ENCODE results near the gene CAPZB. TPM values are rescaled to one million over a fixed set of nuclear protein-coding genes. Genes with fewer than 3 reads are reported as not detected.

The CAPZB gene
- total RNA-seq, 2 donors from 2014 or later, result 404 to 419 TPM

DNA sequence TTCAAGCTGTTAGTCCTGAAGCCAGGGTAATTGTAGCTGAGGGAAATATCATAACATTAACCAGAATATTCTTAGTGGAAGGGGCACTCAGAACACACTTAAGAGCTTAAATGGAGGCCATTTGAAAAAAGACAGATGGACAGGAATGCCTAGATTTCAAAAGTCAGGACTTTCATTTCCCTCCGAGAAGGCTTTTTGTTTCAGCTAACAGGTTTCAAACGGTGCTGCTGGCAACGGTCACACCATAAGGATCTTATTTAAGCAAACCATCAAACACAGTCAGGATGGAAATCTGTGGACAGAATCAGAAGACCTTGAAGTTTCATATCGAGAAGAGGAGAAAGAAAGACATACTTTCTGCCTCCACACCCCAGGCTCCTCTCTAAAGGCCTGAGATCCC, 103.1 kb downstream of the CAPZB start:
- H3K9me3 Mint-ChIP-seq, result no peaks in the 10 kb centered on the region
- DNase-seq (ENCODE audit: low spot score in 2 of 2), result no peak
- ATAC-seq, result no peak
- H3K27ac Mint-ChIP-seq, result peak overlapping the region in 1 of 2 donors; percentile 81
- peaks cover 7 to 11% of the 10 kb centered on the region in 2 donors for H3K36me3 Mint-ChIP-seq

DNA sequence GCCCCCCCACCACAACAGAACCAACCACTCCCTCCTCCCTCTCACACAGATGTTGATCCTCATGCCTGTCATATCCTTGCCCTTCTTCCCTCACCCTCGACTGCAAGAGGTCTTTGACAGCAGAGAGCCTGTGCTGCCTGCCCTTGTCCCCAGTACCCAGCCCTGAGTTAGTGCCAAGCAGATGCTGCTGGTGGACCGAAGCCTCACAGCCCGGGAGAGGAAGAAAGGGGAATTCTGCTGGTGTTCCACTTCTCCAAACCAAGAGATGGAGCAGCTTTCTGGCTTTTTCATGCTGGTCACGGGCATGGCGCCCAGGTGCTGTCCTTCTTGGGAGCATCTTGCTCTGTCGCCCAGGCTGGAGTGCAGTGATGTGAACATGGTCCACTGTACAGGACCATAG, 104.1 kb downstream of the CAPZB start:
- H3K27ac Mint-ChIP-seq, result no peak overlapping the region
- ATAC-seq, result no peak
- peaks cover 11 to 19% of the 10 kb centered on the region in 2 donors for H3K36me3 Mint-ChIP-seq
- H3K9me3 Mint-ChIP-seq, result no peaks in the 10 kb centered on the region
- DNase-seq (ENCODE audit: low spot score in 2 of 2), result no peak

DNA sequence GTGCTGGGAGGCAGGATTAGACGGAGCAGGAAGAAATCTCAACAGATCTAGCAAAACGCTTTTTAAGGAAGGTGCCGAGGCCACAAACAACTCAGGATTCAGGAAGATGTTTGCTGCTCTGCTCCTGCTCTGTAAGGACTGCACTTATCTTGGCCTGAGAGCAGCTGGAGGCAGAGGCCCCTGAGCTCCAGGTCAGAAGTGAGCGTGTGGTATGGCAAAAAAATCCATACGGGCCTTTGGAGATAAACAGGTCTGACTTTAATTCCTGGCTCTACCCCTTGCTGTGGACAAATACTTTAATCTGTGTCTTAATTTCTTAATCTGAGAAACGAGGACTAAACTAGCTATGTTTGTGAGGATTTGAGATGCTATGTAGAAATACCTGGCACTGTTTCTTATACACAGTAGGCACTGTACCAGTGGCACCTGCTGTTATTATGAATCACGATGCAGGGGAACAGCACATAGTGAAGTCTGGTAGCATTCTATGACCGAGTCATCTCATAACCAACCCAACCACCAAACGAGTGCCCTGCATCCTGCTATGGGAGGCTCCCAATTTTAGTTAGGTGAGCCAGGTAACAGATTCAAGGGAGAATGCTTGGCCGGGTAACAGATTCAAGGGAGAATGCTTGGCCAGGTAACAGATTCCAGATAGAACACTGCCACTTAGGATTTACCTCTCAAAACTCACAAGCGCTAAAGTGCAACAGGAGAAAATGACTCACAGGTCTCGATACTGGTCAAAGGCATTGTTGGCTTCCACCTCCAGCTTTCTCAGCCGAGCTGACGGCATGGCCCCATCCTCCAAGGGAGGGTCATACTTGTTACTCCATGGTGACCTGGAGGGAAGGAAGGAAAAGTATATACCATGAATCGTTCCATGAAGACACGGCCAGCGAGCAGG, 107.3 kb downstream of the CAPZB start:
- H3K27ac Mint-ChIP-seq, result peak overlapping the region; percentile 75 to 85
- peaks cover 11 to 19% of the 10 kb centered on the region in 2 donors for H3K36me3 Mint-ChIP-seq
- DNase-seq (ENCODE audit: low spot score in 2 of 2) (no peak), ATAC-seq (peak; percentile 81 to 86)
- no peaks in the 10 kb centered on the region for H3K9me3 Mint-ChIP-seq

DNA sequence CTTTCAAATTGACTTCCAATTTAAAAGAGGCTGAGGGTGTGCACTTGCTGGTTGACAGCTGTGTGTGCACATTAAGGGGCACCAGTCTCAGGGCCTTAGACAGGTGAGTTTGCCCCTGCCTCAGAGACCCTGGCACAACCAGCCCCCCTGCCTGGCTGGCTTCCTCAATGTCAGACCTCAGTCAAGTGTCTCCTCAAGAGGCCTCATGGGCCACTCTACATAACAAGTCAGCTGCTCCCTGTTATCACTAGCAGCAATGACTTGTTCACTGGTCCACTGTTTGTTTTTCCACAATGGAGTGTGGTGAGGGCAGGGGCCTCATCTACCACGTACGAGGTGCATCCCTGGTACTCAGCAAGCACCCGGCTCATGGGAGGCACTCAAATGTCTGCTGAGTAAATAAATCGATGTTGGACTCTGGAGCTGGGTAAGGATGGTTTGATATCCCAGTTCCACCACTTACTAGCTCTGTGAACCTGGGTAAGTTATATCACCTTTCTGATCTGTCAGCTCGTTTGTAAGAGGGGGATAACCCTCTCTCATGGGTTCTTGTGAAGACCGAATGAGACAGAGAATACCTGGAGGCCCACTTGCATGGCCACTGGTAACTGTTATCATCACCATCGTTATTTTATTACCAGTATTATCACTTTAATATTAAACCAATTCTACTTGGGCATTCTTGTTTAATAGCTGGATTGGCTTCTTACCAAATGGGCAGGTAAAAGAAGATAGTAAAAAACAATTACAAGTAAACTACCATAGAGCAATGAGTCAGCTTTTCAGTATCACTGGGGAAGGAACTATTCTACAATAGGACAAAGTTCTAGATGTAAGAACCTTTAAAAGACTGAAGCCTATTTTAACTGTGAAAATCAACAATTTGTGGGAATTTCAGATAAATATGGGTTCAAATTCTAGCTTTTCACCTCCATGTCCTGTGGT, 108.6 kb downstream of the CAPZB start:
- H3K36me3 Mint-ChIP-seq, result peaks cover 11 to 19% of the 10 kb centered on the region in 2 donors
- ATAC-seq (no peak), DNase-seq (ENCODE audit: low spot score in 2 of 2) (no peak)
- peak overlapping the region; percentile 60 to 63 for H3K27ac Mint-ChIP-seq
- H3K9me3 Mint-ChIP-seq, result no peaks in the 10 kb centered on the region

DNA sequence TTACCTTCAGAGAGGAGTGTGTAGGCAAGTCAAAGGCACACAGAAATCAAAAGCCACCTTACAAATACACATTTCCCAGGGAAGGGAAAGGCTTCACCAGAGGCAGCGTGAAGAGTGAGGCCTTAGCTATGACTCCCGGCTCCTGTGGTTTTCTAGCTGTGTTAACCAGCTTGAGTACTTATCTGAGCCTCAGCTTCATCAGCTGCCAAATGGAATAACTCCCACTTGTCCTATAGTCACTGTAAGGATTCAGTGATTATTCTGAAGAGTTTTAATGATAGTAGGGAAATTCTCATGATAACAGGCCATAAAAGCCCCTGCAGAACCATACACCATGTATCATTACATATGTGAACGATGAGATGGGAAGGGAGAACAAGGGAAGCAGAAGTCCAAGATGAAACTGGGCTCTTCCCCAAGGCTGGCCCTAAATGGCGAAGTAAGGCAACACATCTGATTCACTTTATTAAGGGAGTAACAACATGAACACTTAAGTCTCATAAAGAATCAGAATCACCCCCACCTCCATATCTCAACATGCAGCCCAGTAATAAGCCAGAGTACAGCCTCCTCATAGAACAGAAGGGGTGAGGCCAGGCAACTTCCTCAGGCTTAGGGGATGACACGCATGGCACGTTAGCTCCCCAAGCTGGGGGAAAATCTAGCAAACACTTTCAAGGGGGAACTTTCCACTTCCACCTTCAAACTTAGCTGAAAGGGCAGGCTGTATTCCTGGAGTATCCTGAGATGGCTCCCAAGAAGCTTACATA, 109.5 kb downstream of the CAPZB start:
- H3K9me3 Mint-ChIP-seq, result no peaks in the 10 kb centered on the region
- H3K27ac Mint-ChIP-seq, result peak overlapping the region in 1 of 2 donors; percentile 63
- DNase-seq (ENCODE audit: low spot score in 2 of 2), result no peak
- H3K36me3 Mint-ChIP-seq, result peaks cover 11 to 19% of the 10 kb centered on the region in 2 donors
- no peak for ATAC-seq

DNA sequence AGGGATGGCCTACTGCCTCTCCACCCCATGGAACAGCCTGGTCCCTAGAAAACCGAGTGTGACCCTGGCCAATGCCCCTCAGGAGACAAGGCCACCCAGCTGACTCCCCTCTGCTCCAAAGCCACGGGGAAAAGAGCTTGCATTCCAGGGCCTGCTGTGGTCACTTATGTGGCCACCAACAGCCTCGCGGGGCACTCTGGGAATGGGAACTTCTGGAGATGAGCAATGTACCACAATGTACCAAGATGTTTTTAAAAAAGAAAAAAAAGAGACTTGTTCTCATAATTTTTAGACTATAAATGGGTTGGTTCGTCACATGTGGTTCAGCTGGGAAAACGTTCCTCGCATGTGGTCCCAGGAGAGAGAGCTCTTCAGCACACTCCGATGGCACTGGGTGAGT, 110.4 kb downstream of the CAPZB start:
- peak overlapping the region in 1 of 2 donors; percentile 67 for H3K27ac Mint-ChIP-seq
- H3K9me3 Mint-ChIP-seq, result no peaks in the 10 kb centered on the region
- ATAC-seq, result no peak
- peaks cover 11 to 19% of the 10 kb centered on the region in 2 donors for H3K36me3 Mint-ChIP-seq
- no peak for DNase-seq (ENCODE audit: low spot score in 2 of 2)

DNA sequence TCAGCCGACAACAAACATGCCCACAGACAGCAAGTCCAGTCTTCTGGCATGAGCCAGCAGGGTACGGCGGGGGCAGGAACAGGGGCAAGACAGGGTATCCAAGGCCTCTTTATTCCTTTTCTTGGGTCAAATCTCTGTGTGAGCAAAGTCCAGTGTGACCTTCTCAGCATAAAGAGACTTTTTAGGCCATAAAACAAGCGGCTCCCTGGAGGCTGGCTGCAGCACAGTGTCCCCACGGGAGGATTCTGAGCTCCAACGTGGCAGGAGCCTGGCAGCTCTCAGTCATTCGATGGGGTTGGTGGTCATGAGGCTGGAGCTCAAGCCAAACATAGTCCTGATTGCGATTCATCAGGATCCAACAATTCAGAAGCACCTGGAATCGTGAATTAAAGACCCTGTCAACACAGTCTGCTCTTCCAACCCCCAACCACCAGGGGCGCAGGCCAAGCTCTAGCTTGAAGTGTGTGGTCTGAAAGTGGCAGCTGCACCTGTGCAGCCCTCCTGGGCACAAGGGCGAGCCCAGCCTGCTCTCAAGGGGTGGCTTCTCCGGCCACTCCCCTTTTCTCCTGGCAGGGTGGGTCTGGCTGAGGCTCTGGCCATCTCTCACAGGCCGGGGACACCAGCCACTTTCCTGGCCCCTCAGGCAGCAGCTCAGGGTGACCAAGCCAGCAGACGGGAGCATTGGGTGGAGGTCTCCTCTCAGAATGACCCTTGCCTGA, 111.1 kb downstream of the CAPZB start:
- Mint-ChIP-seq H3K36me3 (peaks cover 11 to 19% of the 10 kb centered on the region in 2 donors), H3K9me3 (no peaks in the 10 kb centered on the region), H3K27ac (peak overlapping the region; percentile 67 to 68)
- no peak for ATAC-seq
- DNase-seq (ENCODE audit: low spot score in 2 of 2), result no peak

DNA sequence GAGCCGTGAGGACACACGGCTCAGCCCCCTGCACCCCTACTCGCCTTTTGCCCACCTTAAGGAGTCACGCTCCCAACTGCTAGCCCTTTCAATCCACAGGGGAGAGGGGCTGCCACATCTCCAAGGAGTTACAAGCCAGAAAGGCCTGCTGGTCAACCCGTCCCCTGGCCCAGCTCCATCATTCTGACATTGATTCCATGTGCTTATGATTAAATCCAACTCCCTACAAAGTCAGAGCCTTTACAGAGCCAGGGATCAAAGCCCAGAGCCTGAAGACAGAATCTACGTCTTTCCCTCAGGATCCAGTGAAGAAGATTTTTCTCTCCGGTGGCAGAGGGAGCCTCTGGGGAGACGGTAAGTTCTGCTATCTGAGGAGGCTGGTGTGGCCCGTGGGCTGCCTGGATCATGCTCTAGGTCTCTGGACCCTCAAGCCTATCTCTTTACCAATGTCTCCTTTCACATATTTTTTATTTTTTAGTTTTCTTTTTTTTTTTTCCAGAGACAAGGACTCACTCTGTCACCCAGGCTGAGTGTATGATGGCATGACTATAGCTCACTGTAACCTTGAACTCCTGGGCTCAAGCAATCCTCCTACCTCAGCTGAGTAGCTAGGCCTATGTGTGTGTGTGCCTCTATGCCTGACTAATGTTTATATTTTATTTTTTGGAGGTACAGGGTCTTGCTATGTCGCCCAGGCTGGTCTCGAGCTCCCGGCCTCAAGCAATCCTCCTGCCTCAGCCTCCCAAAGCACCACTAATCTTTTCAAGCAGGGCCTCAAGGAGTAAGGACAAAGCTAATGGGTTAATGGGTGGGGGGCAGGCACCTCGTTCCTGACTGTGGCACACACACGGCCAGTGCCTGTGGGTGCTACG, 111.9 kb downstream of the CAPZB start:
- H3K9me3 Mint-ChIP-seq, result no peaks in the 10 kb centered on the region
- H3K27ac Mint-ChIP-seq, result peak overlapping the region; percentile 57 to 68
- DNase-seq (ENCODE audit: low spot score in 2 of 2) (no peak), ATAC-seq (no peak)
- peaks cover 11 to 18% of the 10 kb centered on the region in 2 donors for H3K36me3 Mint-ChIP-seq

DNA sequence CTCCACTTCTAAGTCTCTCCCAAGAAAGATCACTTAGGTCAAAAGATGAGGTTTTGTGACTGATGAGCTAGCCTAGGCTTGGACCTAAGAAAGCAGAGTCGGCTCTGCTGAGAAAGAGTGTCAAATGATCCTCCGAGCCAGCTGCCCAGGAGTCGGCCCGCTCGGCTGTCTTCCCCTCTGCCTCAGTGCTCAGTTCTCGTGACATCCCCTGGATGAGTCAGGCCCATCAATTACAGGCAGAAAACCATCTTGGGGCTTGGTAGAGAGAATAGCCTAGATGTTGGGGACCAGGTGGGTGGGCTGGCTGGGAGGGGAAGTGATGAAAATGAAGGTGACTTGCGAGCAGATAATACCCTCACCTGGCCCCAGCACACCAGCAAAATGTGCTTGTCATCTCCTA, 112.7 kb downstream of the CAPZB start:
- peak overlapping the region; percentile 35 to 36 for H3K27ac Mint-ChIP-seq
- no peak for ATAC-seq

DNA sequence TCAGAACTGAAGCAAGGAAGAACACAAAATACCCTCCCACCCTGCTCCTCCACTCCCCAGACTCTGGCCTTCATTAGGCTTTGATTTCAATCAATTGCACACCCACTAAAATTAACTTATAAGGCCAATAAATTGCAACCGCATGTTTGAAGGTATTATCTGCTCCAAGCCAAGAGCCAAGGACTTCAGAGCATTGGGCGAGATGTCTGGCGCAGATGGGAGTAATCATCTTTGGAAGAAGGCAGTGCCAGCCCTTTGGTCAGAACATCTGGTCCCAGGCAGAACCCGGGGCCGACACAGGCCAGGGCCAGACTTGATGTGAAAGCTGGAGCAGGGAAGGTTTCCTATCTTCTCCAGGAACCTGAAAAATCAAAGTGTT, 113.2 kb downstream of the CAPZB start:
- DNase-seq (ENCODE audit: low spot score in 2 of 2) (no peak), ATAC-seq (no peak)
- Mint-ChIP-seq H3K27ac (peak overlapping the region; percentile 35 to 36), H3K9me3 (no peaks in the 10 kb centered on the region), H3K36me3 (peaks cover 4 to 7% of the 10 kb centered on the region in 2 donors)

More for the DNA sequence above, 112.7 kb downstream of the CAPZB start:
- no peak for DNase-seq (ENCODE audit: low spot score in 2 of 2)
- H3K9me3 Mint-ChIP-seq, result no peaks in the 10 kb centered on the region
- H3K36me3 Mint-ChIP-seq, result peaks cover 4 to 9% of the 10 kb centered on the region in 2 donors

DNA sequence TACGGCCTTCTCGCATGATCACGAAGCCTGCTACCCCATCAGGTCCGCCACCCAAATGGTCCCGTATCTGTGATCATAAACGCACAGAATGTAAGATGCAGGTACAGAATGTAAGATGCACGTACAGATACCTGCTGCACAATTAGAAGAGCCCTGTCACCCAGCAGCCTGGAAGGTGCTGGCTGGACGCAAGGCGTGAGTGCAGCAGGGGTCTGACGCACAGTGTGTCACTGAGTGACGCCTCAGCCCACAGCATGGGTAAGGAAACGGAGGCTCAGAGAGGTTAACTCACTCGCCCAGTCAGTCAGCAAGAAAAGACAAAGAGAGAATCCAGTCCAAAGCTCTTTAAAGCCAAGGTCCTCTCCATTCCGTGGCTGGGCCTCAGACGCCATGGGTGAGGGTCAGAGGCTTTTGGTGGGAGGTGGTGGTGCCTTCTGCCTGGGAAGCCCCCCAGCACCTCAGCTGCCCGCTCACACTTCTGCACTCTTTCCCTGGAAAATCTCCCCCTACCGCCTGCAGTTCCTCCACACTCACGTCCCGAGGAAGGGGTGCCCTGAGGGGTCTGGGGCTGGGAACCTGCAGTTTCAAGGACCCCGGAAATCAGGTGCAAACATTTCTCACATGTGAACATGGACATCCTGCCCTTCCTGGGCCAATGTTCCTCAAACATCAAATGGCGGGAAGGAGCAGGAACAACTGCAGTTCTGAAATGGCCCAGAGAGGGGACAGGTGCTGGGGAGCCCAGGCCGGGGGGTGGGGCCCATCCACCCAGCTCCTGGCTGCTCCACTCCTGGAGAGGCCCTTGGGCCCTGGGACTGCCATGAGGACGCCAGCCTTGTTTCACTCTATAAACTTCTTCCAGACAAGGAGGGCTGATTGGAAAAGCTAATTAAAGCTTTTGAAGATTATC, 113.9 kb downstream of the CAPZB start:
- ATAC-seq (no peak), DNase-seq (ENCODE audit: low spot score in 2 of 2) (no peak)
- Mint-ChIP-seq H3K36me3 (peaks cover 0 to under 1% of the 10 kb centered on the region in 2 donors), H3K27ac (peak overlapping the region; percentile 80 to 85), H3K9me3 (no peaks in the 10 kb centered on the region)

DNA sequence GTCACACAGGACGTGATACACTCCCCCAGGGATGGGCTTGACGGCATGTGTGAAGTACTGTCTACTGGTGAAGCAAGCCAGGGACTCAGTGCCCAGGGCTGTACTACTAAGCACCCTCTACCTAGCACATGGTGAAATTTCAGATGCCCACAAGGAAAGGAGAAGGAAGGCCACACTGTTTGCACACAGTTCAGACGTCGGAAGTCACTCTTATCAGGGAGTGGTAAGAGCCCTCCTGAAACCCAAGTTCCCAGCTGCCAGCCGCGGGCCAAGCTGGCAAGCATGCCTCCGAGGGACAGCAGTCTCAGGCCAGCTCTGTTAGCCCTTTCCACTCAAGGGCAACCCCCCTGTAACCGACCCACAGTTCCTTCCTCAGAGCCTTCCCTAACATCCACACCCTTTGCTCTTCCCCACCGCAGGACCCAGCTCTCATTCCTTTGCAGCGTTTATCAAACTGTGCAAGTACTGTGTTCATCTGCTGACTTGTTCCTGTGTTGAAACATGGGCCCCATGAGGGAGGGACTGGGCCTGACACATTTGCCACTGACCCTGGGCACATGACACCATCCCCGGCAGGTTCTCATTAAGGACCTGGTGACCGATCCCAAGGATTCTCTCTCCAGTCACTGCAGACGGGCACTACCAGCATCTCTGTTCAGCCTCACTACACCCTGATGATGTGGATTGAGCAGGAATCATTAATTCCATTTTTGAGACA, 114.7 kb downstream of the CAPZB start:
- ATAC-seq (no peak), DNase-seq (ENCODE audit: low spot score in 2 of 2) (no peak)
- H3K27ac Mint-ChIP-seq, result peak overlapping the region; percentile 80 to 85
- H3K9me3 Mint-ChIP-seq, result no peaks in the 10 kb centered on the region
- H3K36me3 Mint-ChIP-seq, result no peaks in the 10 kb centered on the region

DNA sequence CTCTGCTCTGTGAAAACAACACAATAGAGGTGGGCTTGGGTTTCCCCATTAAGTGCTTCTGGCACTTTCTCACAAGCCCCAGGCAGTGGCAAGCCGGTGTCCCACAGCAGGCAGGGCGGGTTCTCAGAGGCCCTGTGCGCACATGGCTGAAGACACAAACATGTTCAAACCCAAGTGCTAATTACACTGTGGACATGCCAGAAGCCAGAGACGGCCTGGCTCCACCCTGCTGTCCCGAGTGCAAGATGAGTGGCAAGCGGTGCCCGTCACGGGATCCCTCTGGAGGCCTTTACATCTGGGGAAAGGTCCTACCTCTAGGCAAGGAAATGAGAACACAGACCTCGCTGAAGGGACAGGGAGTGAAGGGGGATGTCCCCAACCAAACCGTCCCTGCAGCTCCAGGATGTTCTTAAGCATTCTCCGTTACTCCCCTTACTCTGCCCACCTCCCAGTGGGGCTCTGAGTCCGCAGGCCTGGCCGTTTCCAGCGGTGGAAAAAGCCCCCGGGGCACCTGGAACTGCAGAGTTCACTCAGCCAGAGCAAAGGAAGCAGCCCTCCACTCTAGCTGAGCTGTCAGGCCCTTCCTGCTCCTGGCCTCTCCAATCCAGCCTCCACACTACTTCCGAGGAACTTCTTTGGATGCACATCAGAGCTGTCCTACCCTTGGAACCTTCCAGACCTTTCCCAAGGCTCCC, 115.8 kb downstream of the CAPZB start:
- ATAC-seq (peak in 1 of 2 donors; percentile 9), DNase-seq (ENCODE audit: low spot score in 2 of 2) (no peak)
- no peaks in the 10 kb centered on the region for H3K9me3 Mint-ChIP-seq
- H3K36me3 Mint-ChIP-seq, result no peaks in the 10 kb centered on the region
- peak overlapping the region; percentile 80 to 81 for H3K27ac Mint-ChIP-seq
